ENCODE results near the gene CFAP46. TPM values are rescaled to one million over a fixed set of nuclear protein-coding genes. Genes with fewer than 3 reads are reported as not detected.

CFAP46 gene
- total RNA-seq, result not detected in 2 replicates

GRCh38 chr10:132942101-132943057 is at the start of gene CFAP46:
Gene CFAP46, minus strand, starts transcription at chr10:132942570. Its CDS starts 86 bp downstream, at chr10:132942484.
- Mint-ChIP-seq H3K27ac (no peak within 1 kb of the TSS), H3K27me3 (peaks cover 30% of the 10 kb centered on the region), H3K4me3 (no peak within 1 kb of the TSS), H3K36me3 (ENCODE audit: low read depth) (no peaks in the 10 kb centered on the region), H3K9me3 (no peaks in the 10 kb centered on the region), H3K4me1 (peaks cover 2% of the 10 kb centered on the region)
- no peak for DNase-seq
- intact Hi-C loops (cut with micrococcal nuclease), result loop anchor here (5.0 kb wide), 1 partner anchor 365 kb away; the partner anchor contains the start of genes TUBGCP2 and ZNF511

- H3K27ac Mint-ChIP-seq, result no peak overlapping the region
Measured at GRCh38 chr10:132991706-132992432, 49.5 kb upstream of the CFAP46 start.

DNA sequence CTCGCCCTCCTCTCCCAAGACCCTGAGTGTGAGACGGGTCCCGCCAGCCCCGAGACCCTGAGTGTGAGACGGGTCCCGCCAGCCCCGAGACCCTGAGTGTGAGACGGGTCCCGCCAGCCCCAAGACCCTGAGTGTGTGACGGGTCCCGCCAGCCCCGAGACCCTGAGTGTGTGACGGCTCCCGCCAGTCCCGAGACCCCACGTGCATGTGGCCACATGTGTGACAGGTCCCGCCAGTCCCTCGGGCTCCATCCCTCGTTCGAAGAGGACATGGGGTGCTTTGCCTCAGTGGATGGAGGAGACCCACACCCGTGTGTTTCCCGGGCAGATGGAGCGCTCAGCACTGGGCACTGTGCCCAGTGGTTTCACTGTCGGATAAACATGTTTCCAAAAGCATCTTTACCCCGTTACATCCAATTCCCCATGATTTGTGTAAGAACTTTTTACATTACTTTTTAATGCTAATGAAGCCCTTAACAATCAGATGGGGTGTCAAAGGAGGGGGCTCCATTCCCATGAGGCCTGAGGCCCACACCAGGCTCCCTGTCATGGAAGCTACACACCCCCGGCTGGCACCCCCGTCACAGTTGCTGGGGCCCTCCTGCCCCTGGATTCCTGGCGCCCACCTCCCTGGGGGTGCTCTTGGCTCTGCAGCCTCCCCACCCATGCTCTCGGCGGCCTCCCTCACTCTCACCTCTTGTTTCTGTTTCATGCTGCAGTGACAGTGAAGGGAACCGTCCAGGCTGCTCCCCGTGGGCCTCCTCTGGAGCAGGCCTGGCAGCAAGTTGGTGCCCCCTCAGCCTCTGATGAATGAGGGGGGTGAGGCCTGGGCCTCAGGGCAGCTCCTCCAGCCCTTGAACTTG is 48.5 kb upstream of the CFAP46 start:
- H3K4me3 Mint-ChIP-seq, result no peak overlapping the region
- no peaks in the 10 kb centered on the region for H3K4me1 Mint-ChIP-seq
- no peaks in the 10 kb centered on the region for H3K9me3 Mint-ChIP-seq
- H3K36me3 Mint-ChIP-seq (ENCODE audit: low read depth), result no peaks in the 10 kb centered on the region
- H3K27ac Mint-ChIP-seq, result no peak overlapping the region
- no peaks in the 10 kb centered on the region for H3K27me3 Mint-ChIP-seq
- DNase-seq, result no peak
- intact Hi-C loops (cut with micrococcal nuclease), result no loop called here

More at GRCh38 chr10:132991706-132992432, 49.5 kb upstream of the CFAP46 start:
- intact Hi-C loops (cut with micrococcal nuclease), result no loop called here
- DNase-seq, result no peak
- Mint-ChIP-seq H3K36me3 (ENCODE audit: low read depth) (no peaks in the 10 kb centered on the region), H3K4me3 (no peak overlapping the region), H3K4me1 (no peaks in the 10 kb centered on the region), H3K9me3 (no peaks in the 10 kb centered on the region), H3K27me3 (no peaks in the 10 kb centered on the region)

- Mint-ChIP-seq H3K27ac (no peak overlapping the region), H3K9me3 (no peaks in the 10 kb centered on the region), H3K36me3 (ENCODE audit: low read depth) (no peaks in the 10 kb centered on the region), H3K4me3 (no peak overlapping the region), H3K27me3 (no peaks in the 10 kb centered on the region), H3K4me1 (no peaks in the 10 kb centered on the region)
- intact Hi-C loops (cut with micrococcal nuclease), result no loop called here
- DNase-seq, result no peak
Measured at GRCh38 chr10:132989476-132990415, 47.4 kb upstream of the CFAP46 start.

DNA sequence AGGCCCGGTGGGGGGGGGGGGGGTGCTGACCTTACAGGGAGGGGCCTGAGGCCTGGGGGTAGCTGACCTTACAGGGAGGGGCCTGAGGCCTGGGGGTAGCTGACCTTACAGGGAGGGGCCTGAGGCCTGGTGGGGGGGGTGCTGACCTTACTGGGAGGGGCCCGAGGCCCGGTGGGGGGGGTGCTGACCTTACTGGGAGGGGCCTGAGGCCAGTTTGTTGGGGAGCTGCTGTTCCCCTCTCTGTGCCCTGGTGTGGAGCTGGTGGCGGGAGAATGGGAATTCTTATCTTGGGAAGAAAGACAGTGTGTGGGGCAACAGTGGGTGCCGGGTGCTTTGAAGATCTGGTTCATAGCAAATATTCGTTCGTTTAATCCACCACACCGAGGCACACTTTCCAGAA is 46.6 kb upstream of the CFAP46 start:
- Mint-ChIP-seq H3K9me3 (no peaks in the 10 kb centered on the region), H3K4me1 (no peaks in the 10 kb centered on the region), H3K36me3 (ENCODE audit: low read depth) (no peaks in the 10 kb centered on the region), H3K27me3 (no peaks in the 10 kb centered on the region), H3K27ac (no peak overlapping the region), H3K4me3 (no peak overlapping the region)
- DNase-seq, result no peak
- intact Hi-C loops (cut with micrococcal nuclease), result no loop called here

DNA sequence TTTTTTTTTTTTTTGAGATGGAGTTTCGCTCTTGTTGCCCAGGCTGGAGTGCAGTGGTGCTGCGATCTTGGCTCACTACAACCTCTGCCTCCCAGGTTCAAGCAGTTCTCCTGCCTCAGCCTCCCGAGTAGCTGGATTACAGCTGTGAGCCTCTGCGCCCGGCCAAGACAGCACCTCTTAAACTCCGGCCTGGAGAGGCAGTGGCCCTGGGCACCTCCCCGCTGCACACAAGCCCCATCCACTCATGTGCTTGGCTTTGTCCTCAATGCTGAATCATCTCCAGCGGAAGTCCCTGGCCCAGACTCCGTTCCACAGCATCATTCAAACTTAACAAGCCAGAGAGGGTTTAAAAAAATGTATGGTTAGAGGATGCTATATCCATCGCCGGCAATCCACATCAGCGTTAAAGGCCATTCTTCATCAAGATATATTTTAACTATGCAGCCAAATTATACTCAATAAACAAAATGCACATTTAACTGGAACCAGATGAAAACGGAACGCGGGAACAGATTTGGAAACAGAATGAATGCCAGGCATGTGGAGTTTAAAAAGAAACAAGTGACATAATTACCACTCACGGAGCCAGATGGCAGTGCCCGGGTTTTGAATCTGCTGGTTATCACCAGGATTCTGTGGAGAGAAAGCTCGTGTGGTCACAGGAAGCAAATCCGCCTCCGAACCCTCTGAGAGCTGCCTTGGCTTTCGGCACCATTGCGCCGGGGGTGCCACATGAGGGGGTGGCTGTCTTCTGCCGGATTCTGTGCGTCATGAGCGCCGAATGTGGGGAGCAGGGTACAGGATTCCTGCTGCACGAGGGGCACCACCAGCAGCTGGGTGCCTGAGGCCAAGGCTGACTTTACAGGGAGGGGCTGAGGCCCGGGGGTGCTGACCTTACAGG is 45.6 kb upstream of the CFAP46 start:
- Mint-ChIP-seq H3K4me3 (no peak overlapping the region), H3K4me1 (no peaks in the 10 kb centered on the region), H3K27me3 (no peaks in the 10 kb centered on the region), H3K9me3 (no peaks in the 10 kb centered on the region), H3K36me3 (ENCODE audit: low read depth) (no peaks in the 10 kb centered on the region), H3K27ac (no peak overlapping the region)
- intact Hi-C loops (cut with micrococcal nuclease), result no loop called here
- no peak for DNase-seq

GRCh38 chr10:132986978-132987377 is 44.6 kb upstream of the CFAP46 start:
- intact Hi-C loops (cut with micrococcal nuclease), result no loop called here
- Mint-ChIP-seq H3K9me3 (no peaks in the 10 kb centered on the region), H3K4me3 (no peak overlapping the region), H3K27ac (no peak overlapping the region), H3K36me3 (ENCODE audit: low read depth) (no peaks in the 10 kb centered on the region), H3K4me1 (no peaks in the 10 kb centered on the region), H3K27me3 (no peaks in the 10 kb centered on the region)
- DNase-seq, result no peak

DNA sequence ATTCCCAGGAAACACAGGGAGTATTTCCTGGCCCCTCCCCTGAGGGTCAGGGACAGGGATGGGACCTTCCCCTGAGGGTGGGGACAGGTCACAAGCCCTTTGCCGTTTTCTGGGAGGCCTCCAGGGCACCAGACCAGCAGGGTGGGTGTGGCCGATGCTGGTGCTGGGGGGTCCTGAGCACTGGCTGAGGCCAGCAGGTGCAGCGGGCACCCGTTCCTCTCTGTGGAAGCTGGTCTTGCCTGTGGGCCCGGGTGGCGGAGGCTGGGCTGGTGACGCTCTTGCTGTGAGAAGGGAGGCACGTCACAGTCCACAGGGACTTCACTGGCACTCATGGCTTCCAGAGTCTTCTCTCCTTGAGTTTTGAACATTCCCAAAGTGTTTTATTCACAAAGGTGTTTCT is 44.2 kb upstream of the CFAP46 start:
- Mint-ChIP-seq H3K4me1 (no peaks in the 10 kb centered on the region), H3K36me3 (ENCODE audit: low read depth) (no peaks in the 10 kb centered on the region), H3K27ac (no peak overlapping the region), H3K27me3 (no peaks in the 10 kb centered on the region), H3K9me3 (no peaks in the 10 kb centered on the region), H3K4me3 (no peak overlapping the region)
- DNase-seq, result no peak
- intact Hi-C loops (cut with micrococcal nuclease), result no loop called here

DNA sequence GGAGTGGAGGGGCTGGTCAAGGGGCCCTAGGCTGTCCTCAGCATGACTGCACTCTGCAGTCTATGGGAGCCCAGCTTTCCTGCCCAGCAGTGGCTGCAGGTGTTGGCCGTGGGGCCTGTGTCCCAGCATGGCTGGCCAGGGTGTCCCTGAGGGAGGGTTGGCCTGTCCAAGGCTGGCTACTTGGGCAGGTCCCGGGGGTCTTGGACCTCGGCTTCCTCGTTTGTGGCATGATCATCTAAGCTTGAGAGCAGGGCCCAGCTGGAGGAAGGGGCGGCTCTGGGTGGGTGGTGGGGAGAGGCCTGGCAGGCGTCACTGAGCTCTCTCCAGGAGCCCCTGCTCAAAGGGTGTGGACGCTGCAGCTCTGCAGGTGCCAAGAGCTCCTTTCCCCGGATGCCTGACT is 43.7 kb upstream of the CFAP46 start:
- intact Hi-C loops (cut with micrococcal nuclease), result no loop called here
- no peaks in the 10 kb centered on the region for H3K36me3 Mint-ChIP-seq (ENCODE audit: low read depth)

DNA sequence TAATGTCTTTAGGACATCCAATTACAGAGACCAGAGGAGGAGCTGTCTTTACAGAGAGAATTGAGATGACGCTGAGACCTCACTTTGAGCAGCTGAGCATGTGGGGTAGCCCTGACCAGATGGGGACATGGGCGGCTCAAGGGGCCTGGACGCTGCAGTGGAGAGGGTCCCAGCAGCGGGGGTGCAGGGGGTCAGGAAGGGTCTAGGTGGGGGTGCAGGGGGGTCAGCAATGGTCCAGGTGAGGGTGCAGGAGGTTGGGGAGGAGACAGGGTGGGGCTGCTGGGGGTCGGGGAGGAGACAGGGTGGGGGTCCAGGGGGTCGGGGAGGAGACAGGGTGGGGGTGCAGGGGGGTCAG is 43.2 kb upstream of the CFAP46 start:
- no peaks in the 10 kb centered on the region for H3K36me3 Mint-ChIP-seq (ENCODE audit: low read depth)
- no peak overlapping the region for H3K4me3 Mint-ChIP-seq
- H3K27ac Mint-ChIP-seq, result no peak overlapping the region

More for the DNA sequence above, 43.7 kb upstream of the CFAP46 start:
- H3K27me3 Mint-ChIP-seq, result no peaks in the 10 kb centered on the region
- H3K27ac Mint-ChIP-seq, result no peak overlapping the region
- H3K4me1 Mint-ChIP-seq, result no peaks in the 10 kb centered on the region
- DNase-seq, result no peak
- H3K9me3 Mint-ChIP-seq, result no peaks in the 10 kb centered on the region
- H3K4me3 Mint-ChIP-seq, result no peak overlapping the region

DNA sequence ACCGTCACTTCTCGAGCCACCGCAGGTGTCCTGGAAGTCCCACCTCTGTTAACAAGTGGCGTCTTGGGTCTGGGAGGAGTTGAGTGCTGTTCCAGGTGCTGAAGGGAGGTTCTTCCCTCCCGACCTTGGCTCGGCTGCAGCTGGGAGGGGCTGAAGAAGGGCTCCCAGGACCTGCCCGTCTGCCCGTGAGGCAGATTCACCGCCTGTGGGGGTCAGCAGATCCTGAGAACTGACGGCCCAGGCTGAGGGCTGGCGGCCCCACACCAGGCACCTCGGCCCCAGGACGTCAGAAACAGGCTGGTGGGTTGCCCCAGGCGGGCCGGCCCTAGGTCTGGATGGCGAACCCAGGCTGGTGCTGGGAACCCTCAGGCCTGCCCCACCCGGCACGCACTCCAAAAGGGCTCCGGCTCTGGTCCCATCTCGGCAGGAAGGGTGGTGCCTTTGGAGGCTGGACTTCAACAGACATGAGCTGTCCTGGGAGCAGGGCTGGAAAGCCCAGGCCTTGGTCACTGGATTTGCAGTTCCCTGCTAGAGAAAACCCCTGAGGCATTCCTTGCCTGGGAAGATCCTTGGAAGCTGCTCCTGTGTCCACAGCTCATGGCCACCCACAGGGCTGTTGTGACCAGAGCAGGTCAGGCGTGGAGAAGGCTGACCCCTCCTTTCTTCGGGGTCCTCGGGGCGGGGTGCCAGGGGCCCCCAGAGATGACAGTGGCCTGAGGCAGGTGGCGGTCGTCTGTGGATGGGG is 42.6 kb upstream of the CFAP46 start:
- DNase-seq, result no peak
- H3K4me3 Mint-ChIP-seq, result no peak overlapping the region
- H3K27me3 Mint-ChIP-seq, result no peaks in the 10 kb centered on the region
- intact Hi-C loops (cut with micrococcal nuclease), result no loop called here
- no peaks in the 10 kb centered on the region for H3K9me3 Mint-ChIP-seq
- no peak overlapping the region for H3K27ac Mint-ChIP-seq
- H3K36me3 Mint-ChIP-seq (ENCODE audit: low read depth), result no peaks in the 10 kb centered on the region
- H3K4me1 Mint-ChIP-seq, result no peaks in the 10 kb centered on the region

More for the DNA sequence above, 43.2 kb upstream of the CFAP46 start:
- intact Hi-C loops (cut with micrococcal nuclease), result no loop called here
- H3K4me1 Mint-ChIP-seq, result no peaks in the 10 kb centered on the region
- no peaks in the 10 kb centered on the region for H3K27me3 Mint-ChIP-seq
- H3K9me3 Mint-ChIP-seq, result no peaks in the 10 kb centered on the region
- DNase-seq, result no peak

GRCh38 chr10:132984008-132984295 is 41.6 kb upstream of the CFAP46 start:
- no peaks in the 10 kb centered on the region for H3K4me1 Mint-ChIP-seq
- H3K4me3 Mint-ChIP-seq, result no peak overlapping the region
- H3K27me3 Mint-ChIP-seq, result no peaks in the 10 kb centered on the region
- no peaks in the 10 kb centered on the region for H3K9me3 Mint-ChIP-seq
- no peaks in the 10 kb centered on the region for H3K36me3 Mint-ChIP-seq (ENCODE audit: low read depth)
- intact Hi-C loops (cut with micrococcal nuclease), result no loop called here
- no peak for DNase-seq
- H3K27ac Mint-ChIP-seq, result no peak overlapping the region
